Skeletal muscle tissue (tissue), 4 donors: ENCODE measurements around the gene KLF15. TPM values are rescaled to one million over a fixed set of nuclear protein-coding genes. Genes with fewer than 3 reads are reported as not detected.

ENCODE experiments used
- H3K27ac ChIP-seq: one replicate; pipeline ENCODE4 v1.7.0; 2013; ENCODE audit warnings: mild to moderate bottlenecking, low read depth, low read length, inconsistent platforms
- H3K27me3 ChIP-seq, 3 donors: one replicate each; pipeline ENCODE4 v1.7.0; 2013; ENCODE audit warnings: low read length in 3 of 3; ENCODE audit not compliant: control insufficient read depth in 3 of 3, insufficient read depth in 3 of 3
- H3K36me3 ChIP-seq, 3 donors: one replicate each; pipeline ENCODE4 v1.7.0; 2013; ENCODE audit warnings: low read length in 3 of 3; ENCODE audit not compliant: control insufficient read depth in 3 of 3, insufficient read depth in 3 of 3
- H3K4me1 ChIP-seq, 3 donors: one replicate each; pipeline ENCODE4 v1.7.0; 2013; ENCODE audit warnings: low read length in 3 of 3, mild to moderate bottlenecking in 3 of 3; ENCODE audit not compliant: control insufficient read depth in 3 of 3, insufficient read depth in 3 of 3
- H3K4me3 ChIP-seq, 3 donors: one replicate each; pipeline ENCODE4 v1.7.0; 2013; ENCODE audit warnings: low read length in 3 of 3
- H3K9ac ChIP-seq, 3 donors: one replicate each; pipeline ENCODE4 v1.7.0; 2013; ENCODE audit warnings: low read length in 3 of 3, mild to moderate bottlenecking in 3 of 3, moderate library complexity in 2 of 3, low read depth in 1 of 3
- H3K9me3 ChIP-seq, 3 donors: one replicate each; pipeline ENCODE4 v1.7.0; 2013; ENCODE audit warnings: low read length in 3 of 3; ENCODE audit not compliant: control insufficient read depth in 3 of 3
- total RNA-seq: library from RNA; depleted of rRNA; stranded (reverse); fragments of >200 nt; gene quantifications from one replicate; pipeline ENCODE4 v1.2.3, GENCODE V29; 2014
- donor health status: Osteomylitis.

Gene KLF15
- 2.6 TPM for total RNA-seq

- Histone ChIP-seq H3K4me3 (peak within 1 kb of the TSS; percentile 81 to 96 (median 92)), H3K27ac (peak within 1 kb of the TSS; percentile 98), H3K9ac (peak within 1 kb of the TSS; percentile 89 to 99 (median 91)), H3K27me3 (peaks cover 0 to 12% (median 5%) of the 10 kb centered on the region in 3 donors), H3K9me3 (no peaks in the 10 kb centered on the region), H3K36me3 (peaks cover 0 to 3% (median 0%) of the 10 kb centered on the region in 3 donors), H3K4me1 (peaks cover 41 to 57% (median 54%) of the 10 kb centered on the region in 3 donors)
Observed at GRCh38 chr3:126357295-126358037, at the start of gene KLF15. Gene KLF15 (minus strand): TSS chr3:126357408. CDS start chr3:126352922, 4,486 bp downstream.

- Histone ChIP-seq H3K4me1 (no peaks in the 10 kb centered on the region), H3K36me3 (no peaks in the 10 kb centered on the region), H3K27me3 (peaks cover 20 to 29% (median 28%) of the 10 kb centered on the region in 3 donors), H3K9me3 (no peaks in the 10 kb centered on the region), H3K4me3 (no peak overlapping the region), H3K27ac (no peak overlapping the region), H3K9ac (no peak overlapping the region)
Observed at GRCh38 chr3:126406389-126407296, 49.4 kb upstream of the KLF15 start.

GRCh38 chr3:126402666-126403302 is 45.6 kb upstream of the KLF15 start:
- no peak overlapping the region for H3K4me3 ChIP-seq
- H3K9ac ChIP-seq = no peak overlapping the region
- no peaks in the 10 kb centered on the region for H3K9me3 ChIP-seq
- H3K4me1 ChIP-seq = no peaks in the 10 kb centered on the region
- H3K27me3 ChIP-seq = peaks cover 13 to 16% (median 15%) of the 10 kb centered on the region in 3 donors
- no peak overlapping the region for H3K27ac ChIP-seq
- no peaks in the 10 kb centered on the region for H3K36me3 ChIP-seq

- H3K4me1 ChIP-seq = no peaks in the 10 kb centered on the region
- H3K4me3 ChIP-seq = no peak overlapping the region
- H3K9me3 ChIP-seq = no peaks in the 10 kb centered on the region
- H3K36me3 ChIP-seq = no peaks in the 10 kb centered on the region
- H3K9ac ChIP-seq = no peak overlapping the region
- H3K27me3 ChIP-seq = peaks cover 8 to 12% (median 11%) of the 10 kb centered on the region in 3 donors
- no peak overlapping the region for H3K27ac ChIP-seq
Observed at GRCh38 chr3:126402178-126402577, 45.0 kb upstream of the KLF15 start.

GRCh38 chr3:126401611-126402160 is 44.5 kb upstream of the KLF15 start:
- Histone ChIP-seq H3K36me3 (no peaks in the 10 kb centered on the region), H3K27me3 (peaks cover 7 to 8% (median 7%) of the 10 kb centered on the region in 3 donors), H3K9me3 (no peaks in the 10 kb centered on the region), H3K27ac (no peak overlapping the region), H3K9ac (no peak overlapping the region), H3K4me1 (no peaks in the 10 kb centered on the region), H3K4me3 (no peak overlapping the region)

GRCh38 chr3:126399756-126400155 is 42.5 kb upstream of the KLF15 start:
- no peaks in the 10 kb centered on the region for H3K36me3 ChIP-seq
- no peak overlapping the region for H3K27ac ChIP-seq
- H3K4me3 ChIP-seq = no peak overlapping the region
- H3K27me3 ChIP-seq = peaks cover 3 to 14% (median 11%) of the 10 kb centered on the region in 3 donors
- H3K9me3 ChIP-seq = no peaks in the 10 kb centered on the region
- no peaks in the 10 kb centered on the region for H3K4me1 ChIP-seq
- H3K9ac ChIP-seq = no peak overlapping the region

- H3K27ac ChIP-seq = no peak overlapping the region
- no peaks in the 10 kb centered on the region for H3K36me3 ChIP-seq
- H3K9me3 ChIP-seq = no peaks in the 10 kb centered on the region
- H3K4me3 ChIP-seq = no peak overlapping the region
- peaks cover 6 to 17% (median 14%) of the 10 kb centered on the region in 3 donors for H3K27me3 ChIP-seq
- peaks cover 0 to 3% (median 2%) of the 10 kb centered on the region in 3 donors for H3K4me1 ChIP-seq
- H3K9ac ChIP-seq = no peak overlapping the region
Observed at GRCh38 chr3:126399351-126399735, 42.1 kb upstream of the KLF15 start.

GRCh38 chr3:126398423-126399350 is 41.5 kb upstream of the KLF15 start:
- H3K36me3 ChIP-seq = no peaks in the 10 kb centered on the region
- H3K27ac ChIP-seq = no peak overlapping the region
- peaks cover 0 to 3% (median 2%) of the 10 kb centered on the region in 3 donors for H3K4me1 ChIP-seq
- H3K4me3 ChIP-seq = no peak overlapping the region
- no peak overlapping the region for H3K9ac ChIP-seq
- no peaks in the 10 kb centered on the region for H3K9me3 ChIP-seq
- peaks cover 13 to 23% (median 21%) of the 10 kb centered on the region in 3 donors for H3K27me3 ChIP-seq
